Activated T-helper 2 cell treated with anti-CD3 and anti-CD28 coated beads, Interferon-gamma antibody, Interleukin-2, Interleukin-4, amounts not matched to agents 10 μg/mL and 5 μg/mL and 100 μg/mL, durations not matched to agents 14 hours and 24 hours and 36 hours (primary cell): ENCODE results near the gene KRT7. TPM values are rescaled to one million over a fixed set of nuclear protein-coding genes. Genes with fewer than 3 reads are reported as not detected.
A peak's percentile ranks its signal among the peaks of the same experiment; 100 is the strongest.

ENCODE experiments used
- DNase-seq: peaks from one replicate; pipeline ENCODE4 v3.0.0; 2021; ENCODE audit warnings: low spot score
- H3K27ac Mint-ChIP-seq: one replicate; pipeline ENCODE4 v1.8.0; 2021; ENCODE audit warnings: mixed read lengths
- H3K27me3 Mint-ChIP-seq: one replicate; pipeline ENCODE4 v1.8.0; 2021; ENCODE audit warnings: low read depth, mixed read lengths
- H3K36me3 Mint-ChIP-seq: one replicate; pipeline ENCODE4 v1.8.0; 2021; ENCODE audit warnings: low read depth, mixed read lengths
- H3K4me1 Mint-ChIP-seq: one replicate; pipeline ENCODE4 v1.8.0; 2021; ENCODE audit warnings: low read depth, mixed read lengths
- H3K4me3 Mint-ChIP-seq: one replicate; pipeline ENCODE4 v1.8.0; 2021; ENCODE audit warnings: low read depth, mild to moderate bottlenecking, moderate library complexity, mixed read lengths
- H3K9me3 Mint-ChIP-seq: one replicate; pipeline ENCODE4 v1.8.0; 2021; ENCODE audit warnings: mixed read lengths
- intact Hi-C: fragments of 100-400 bp; cut with micrococcal nuclease; formaldehyde crosslinking; loops from one replicate; pipeline ENCODE4 v1.15.1; 2023
- total RNA-seq: library from RNA; stranded (reverse); gene quantifications from 2 replicates; pipeline ENCODE4 v1.2.3, GENCODE V29; 2022

KRT7 gene
- total RNA-seq, 1 donor from 2014 or later: 4.2 TPM

- Mint-ChIP-seq H3K4me3 (no peak overlapping the region), H3K27me3 (peaks cover 2% of the 10 kb centered on the region), H3K4me1 (peaks cover 33% of the 10 kb centered on the region), H3K36me3 (no peaks in the 10 kb centered on the region), H3K9me3 (no peaks in the 10 kb centered on the region), H3K27ac (no peak overlapping the region)
- DNase-seq: no peak
- intact Hi-C loops: no loop called here
Observed at GRCh38 chr12:52241205-52241842, 8.3 kb downstream of the KRT7 start.

DNA sequence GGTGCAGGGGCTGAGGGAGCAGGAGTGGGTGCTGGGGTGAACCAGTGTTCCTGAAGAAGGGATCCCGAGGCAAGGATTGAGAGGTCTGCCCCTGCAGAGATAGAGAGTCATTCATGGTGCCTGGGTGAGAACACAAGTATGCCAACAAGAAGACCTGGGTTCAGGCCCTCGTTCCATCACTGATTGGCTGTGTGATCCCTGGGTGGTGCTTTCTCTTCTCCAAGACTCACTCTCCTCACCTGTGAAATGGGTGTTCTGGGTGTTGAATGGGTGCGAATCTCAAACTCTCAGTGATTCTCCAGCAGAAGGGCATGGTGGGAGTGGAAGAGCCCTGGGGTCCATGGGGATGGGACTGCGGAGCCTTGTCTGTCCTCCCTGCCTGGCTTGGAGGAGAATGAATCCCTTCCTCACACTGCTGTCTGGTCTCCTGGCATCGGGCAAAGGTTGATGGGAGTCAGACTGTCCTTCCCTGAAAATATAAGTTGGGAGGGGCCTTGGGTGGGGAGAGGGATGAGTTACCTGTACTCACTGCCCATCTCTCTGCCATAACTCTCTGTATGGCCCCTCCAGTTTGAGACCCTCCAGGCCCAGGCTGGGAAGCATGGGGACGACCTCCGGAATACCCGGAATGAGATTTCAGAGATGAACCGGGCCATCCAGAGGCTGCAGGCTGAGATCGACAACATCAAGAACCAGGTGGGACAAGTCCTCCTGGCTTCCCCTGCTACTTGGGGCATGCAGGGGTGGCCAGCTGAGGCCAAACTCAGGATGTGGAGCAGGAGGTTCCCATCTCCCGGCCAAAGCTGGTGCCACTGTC is 9.6 kb downstream of the KRT7 start:
- no peak for DNase-seq
- no peak overlapping the region for H3K27ac Mint-ChIP-seq
- peaks cover 2% of the 10 kb centered on the region for H3K27me3 Mint-ChIP-seq
- no peaks in the 10 kb centered on the region for H3K36me3 Mint-ChIP-seq
- no peak overlapping the region for H3K4me3 Mint-ChIP-seq
- intact Hi-C loops: no loop called here
- no peaks in the 10 kb centered on the region for H3K9me3 Mint-ChIP-seq
- peaks cover 45% of the 10 kb centered on the region for H3K4me1 Mint-ChIP-seq

DNA sequence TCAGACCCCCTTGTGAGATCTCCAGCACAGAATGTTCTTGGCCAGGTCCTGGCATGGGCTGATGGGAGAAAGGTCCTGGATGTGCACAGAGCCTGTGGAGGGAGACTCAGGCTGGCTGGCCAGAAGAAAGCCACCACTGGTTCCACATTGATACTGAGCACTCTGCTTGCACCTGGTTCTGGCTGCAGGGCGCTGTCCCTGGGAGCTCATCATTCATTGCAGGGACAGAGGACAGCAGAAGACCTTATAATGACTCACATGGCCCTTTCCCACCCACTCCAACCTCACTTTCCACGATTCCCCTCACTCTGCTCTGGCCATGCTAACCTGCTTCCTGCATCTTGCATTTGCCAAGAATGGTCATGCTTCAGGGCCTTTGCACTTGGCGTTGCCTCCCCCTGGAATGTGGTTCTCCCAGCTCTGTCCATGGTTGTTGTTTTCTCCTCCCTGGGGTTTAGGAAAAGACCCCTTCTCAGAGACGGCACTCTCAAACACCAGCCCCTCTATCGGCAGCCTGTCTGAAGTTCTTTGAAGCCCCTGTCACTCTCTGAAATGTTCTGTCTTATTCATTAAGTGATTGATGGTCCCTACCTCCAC is 10.3 kb downstream of the KRT7 start:
- peaks cover 45% of the 10 kb centered on the region for H3K4me1 Mint-ChIP-seq
- H3K9me3 Mint-ChIP-seq: no peaks in the 10 kb centered on the region
- no peak overlapping the region for H3K4me3 Mint-ChIP-seq
- H3K27ac Mint-ChIP-seq: peak overlapping the region; percentile 93
- intact Hi-C loops: no loop called here
- peaks cover 2% of the 10 kb centered on the region for H3K27me3 Mint-ChIP-seq
- no peaks in the 10 kb centered on the region for H3K36me3 Mint-ChIP-seq
- DNase-seq: no peak

- Mint-ChIP-seq H3K36me3 (no peaks in the 10 kb centered on the region), H3K27ac (peak overlapping the region; percentile 93), H3K27me3 (peaks cover 2% of the 10 kb centered on the region)
Observed at GRCh38 chr12:52243856-52244614, 11.0 kb downstream of the KRT7 start.

GRCh38 chr12:52244615-52244994 is 11.6 kb downstream of the KRT7 start:
- peaks cover 5% of the 10 kb centered on the region for H3K27me3 Mint-ChIP-seq
- no peaks in the 10 kb centered on the region for H3K9me3 Mint-ChIP-seq
- H3K4me3 Mint-ChIP-seq: peak overlapping the region; percentile 76
- DNase-seq: no peak
- peaks cover 3% of the 10 kb centered on the region for H3K36me3 Mint-ChIP-seq
- peak overlapping the region; percentile 93 for H3K27ac Mint-ChIP-seq
- H3K4me1 Mint-ChIP-seq: peaks cover 49% of the 10 kb centered on the region
- intact Hi-C loops: loop anchor here (1.0 kb wide), 1 partner anchor 22 kb away; no protein-coding TSS in a partner anchor

More at GRCh38 chr12:52243856-52244614, 11.0 kb downstream of the KRT7 start:
- H3K4me3 Mint-ChIP-seq: peak overlapping the region; percentile 76
- peak; percentile 56 for DNase-seq
- no peaks in the 10 kb centered on the region for H3K9me3 Mint-ChIP-seq
- H3K4me1 Mint-ChIP-seq: peaks cover 45% of the 10 kb centered on the region
- intact Hi-C loops: loop anchor here (1.0 kb wide), 1 partner anchor 22 kb away; no protein-coding TSS in a partner anchor

- peak overlapping the region; percentile 12 for H3K27ac Mint-ChIP-seq
- intact Hi-C loops: no loop called here
- DNase-seq: no peak
- peaks cover 10% of the 10 kb centered on the region for H3K27me3 Mint-ChIP-seq
- no peak overlapping the region for H3K4me3 Mint-ChIP-seq
- H3K36me3 Mint-ChIP-seq: peaks cover 9% of the 10 kb centered on the region
- no peaks in the 10 kb centered on the region for H3K9me3 Mint-ChIP-seq
- peaks cover 54% of the 10 kb centered on the region for H3K4me1 Mint-ChIP-seq
Observed at GRCh38 chr12:52245259-52245961, 12.4 kb downstream of the KRT7 start.

GRCh38 chr12:52245962-52246569 is 13.0 kb downstream of the KRT7 start:
- DNase-seq: no peak
- no peaks in the 10 kb centered on the region for H3K9me3 Mint-ChIP-seq
- H3K27me3 Mint-ChIP-seq: peaks cover 10% of the 10 kb centered on the region
- H3K27ac Mint-ChIP-seq: peak overlapping the region; percentile 75
- H3K4me3 Mint-ChIP-seq: no peak overlapping the region
- H3K36me3 Mint-ChIP-seq: peaks cover 9% of the 10 kb centered on the region
- intact Hi-C loops: no loop called here
- peaks cover 56% of the 10 kb centered on the region for H3K4me1 Mint-ChIP-seq

- no peak for DNase-seq
- Mint-ChIP-seq H3K4me1 (peaks cover 64% of the 10 kb centered on the region), H3K9me3 (no peaks in the 10 kb centered on the region), H3K27ac (peak overlapping the region; percentile 75), H3K27me3 (peaks cover 8% of the 10 kb centered on the region), H3K4me3 (peak overlapping the region; percentile 19), H3K36me3 (peaks cover 16% of the 10 kb centered on the region)
- intact Hi-C loops: no loop called here
Observed at GRCh38 chr12:52246720-52247621, 13.9 kb downstream of the KRT7 start.

DNA sequence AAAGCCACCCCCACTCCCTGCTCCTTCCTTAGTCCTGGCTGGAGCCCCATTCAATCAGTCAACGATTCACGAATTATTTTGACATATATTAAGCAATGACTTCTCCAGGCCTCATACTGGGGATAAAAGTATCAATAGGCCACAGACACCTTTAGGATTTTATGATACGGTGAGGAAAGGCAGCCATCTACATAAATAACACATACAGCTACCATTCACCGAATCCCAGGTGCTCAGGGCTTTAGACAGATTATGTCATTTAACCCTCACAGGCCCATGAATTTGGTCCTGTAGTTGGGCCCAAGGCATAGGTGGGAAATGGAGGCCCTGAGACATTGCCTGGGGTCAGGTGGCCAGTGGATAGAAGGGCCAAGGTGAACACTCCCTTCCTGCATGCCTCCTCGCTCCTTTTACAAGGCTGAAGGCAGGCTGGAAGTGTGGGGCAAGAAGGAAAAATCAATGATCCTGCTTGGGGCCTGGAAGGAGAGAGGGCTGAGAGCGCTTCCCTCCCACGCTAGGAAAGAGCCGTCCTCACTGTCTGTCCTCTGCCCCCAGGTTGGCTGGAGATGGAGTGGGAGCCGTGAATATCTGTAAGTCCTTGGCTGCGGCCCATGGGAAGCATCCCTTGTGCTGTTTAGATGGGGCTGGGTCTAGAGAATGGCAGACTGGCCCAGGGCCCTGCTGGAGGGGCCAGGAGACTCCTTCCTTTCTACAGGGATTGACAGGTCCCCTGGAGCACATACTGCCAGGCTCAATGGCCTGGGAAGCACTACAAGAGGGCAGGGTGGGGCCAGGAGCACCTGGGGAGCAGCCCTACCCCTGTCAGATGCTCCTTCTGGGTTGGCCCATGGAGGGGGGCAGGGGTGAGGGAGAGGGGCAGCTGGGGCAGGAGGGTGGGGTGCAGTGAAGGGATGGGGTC is 14.8 kb downstream of the KRT7 start:
- intact Hi-C loops: no loop called here
- H3K27me3 Mint-ChIP-seq: peaks cover 8% of the 10 kb centered on the region
- H3K36me3 Mint-ChIP-seq: peaks cover 16% of the 10 kb centered on the region
- H3K27ac Mint-ChIP-seq: peak overlapping the region; percentile 75
- H3K4me1 Mint-ChIP-seq: peaks cover 65% of the 10 kb centered on the region
- no peaks in the 10 kb centered on the region for H3K9me3 Mint-ChIP-seq
- no peak overlapping the region for H3K4me3 Mint-ChIP-seq
- no peak for DNase-seq

DNA sequence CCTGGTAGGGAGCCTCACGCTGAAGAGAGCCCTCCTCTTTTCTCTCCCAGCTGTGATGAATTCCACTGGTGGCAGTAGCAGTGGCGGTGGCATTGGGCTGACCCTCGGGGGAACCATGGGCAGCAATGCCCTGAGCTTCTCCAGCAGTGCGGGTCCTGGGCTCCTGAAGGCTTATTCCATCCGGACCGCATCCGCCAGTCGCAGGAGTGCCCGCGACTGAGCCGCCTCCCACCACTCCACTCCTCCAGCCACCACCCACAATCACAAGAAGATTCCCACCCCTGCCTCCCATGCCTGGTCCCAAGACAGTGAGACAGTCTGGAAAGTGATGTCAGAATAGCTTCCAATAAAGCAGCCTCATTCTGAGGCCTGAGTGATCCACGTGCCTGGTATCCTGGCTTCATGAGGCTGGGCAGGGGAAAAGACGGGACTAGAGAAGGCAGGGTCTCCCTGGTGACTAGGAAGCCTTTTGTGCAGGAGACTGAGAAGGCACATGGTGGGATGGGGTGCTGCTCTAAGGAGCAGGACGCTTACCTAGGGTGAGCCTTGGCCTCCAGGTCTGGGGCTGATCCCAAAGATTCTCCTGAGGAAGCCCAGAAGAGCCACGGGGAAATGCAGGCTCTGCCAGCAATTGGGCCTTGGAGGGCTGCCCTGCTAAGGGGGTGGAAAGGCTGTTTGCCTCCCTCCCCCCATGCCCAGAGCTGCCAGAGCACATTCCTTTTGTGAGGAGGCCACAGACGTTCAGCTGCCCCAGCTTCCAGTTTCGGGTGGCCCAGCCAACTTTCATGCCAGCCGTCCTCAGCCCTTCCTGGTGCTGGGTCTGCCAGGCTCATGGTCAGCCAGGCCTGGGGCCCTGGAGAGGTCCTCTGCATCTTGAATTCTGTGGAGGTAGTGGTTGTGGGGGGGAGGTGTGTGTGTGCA is 15.8 kb downstream of the KRT7 start:
- peaks cover 8% of the 10 kb centered on the region for H3K27me3 Mint-ChIP-seq
- intact Hi-C loops: no loop called here
- H3K27ac Mint-ChIP-seq: no peak overlapping the region
- DNase-seq: no peak
- peaks cover 16% of the 10 kb centered on the region for H3K36me3 Mint-ChIP-seq
- no peak overlapping the region for H3K4me3 Mint-ChIP-seq
- peaks cover 58% of the 10 kb centered on the region for H3K4me1 Mint-ChIP-seq
- H3K9me3 Mint-ChIP-seq: no peaks in the 10 kb centered on the region
